Hippocampal formation (tissue), 2 donors: ENCODE results near the gene SCNN1B.

Experiments
- DNase-seq, 2 donors: peaks; one replicate each; lab custom pipeline; 2025; lab: John Stamatoyannopoulos, UW

The SCNN1B gene

DNA sequence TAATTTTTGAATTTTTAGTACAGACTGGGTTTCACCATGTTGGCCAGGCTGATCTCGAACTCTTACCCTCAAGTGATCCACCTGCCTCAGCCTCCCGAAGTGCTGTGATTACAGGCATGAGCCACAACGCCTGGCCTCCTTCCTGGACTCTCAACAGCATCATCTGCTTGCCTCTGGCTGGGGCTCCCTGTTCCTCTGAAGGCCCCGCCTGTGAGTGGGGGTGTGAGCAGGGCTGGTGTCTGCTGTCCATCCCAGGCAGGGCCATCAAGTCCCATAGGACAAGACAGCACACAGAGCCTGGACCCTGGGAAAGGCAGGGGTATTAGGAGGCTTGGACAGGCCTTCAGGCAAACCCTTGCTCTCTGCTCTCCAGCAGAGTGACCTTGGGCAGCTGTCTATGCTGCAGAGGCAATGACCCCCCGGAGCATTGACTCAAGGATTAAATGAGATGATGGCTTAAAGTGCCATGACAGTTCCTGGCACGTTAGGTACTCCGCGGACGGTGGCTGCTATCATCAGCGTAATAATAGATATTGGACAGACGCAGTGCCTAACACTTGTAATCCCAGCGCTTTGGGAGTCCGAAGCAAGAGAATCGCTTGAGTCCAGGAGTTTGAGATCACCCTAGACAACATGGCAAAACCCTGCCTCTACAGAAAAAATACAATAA lies 19.2 kb downstream of the SCNN1B start:
- DNase-seq, result no peak

DNA sequence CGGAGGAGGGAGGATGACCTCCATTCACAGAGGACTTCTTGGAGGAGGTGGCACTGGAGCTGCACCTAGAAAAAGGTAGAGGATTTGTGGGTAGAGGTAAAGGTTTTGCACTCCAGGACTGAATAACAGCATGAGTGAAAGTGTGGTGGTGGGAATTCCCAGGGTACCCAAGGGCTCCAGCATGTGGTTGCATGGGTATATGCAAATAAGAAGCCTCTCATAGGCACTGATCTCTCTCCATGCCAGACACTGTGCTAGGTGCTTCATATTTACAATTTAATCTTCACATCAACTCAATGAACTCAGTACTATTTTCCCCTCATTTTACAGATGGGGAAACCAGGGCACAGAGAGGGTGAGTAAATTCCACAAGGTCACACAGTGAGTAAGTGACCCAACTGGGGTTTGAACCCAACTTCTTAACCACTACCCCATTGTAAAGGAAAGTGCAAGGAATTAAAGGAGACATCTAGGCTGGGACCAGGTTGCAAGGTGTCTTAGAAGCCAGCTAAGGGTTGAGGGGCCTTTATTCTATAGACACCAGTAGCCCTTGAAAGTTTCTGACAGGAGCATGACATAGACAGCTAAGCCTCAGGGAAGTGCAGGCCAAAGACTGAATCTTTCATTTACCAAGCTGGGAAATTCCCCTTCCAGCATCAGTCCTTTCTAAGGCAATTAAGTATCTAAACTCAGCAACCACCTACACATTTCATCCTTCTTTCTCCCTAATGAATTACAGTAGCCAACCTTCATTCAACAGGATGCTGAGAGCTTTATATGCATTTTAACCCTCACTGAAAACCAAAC lies 21.3 kb downstream of the SCNN1B start:
- DNase-seq, result no peak

GRCh38 chr16:23324727-23325126 lies 22.6 kb downstream of the SCNN1B start:
- no peak for DNase-seq

GRCh38 chr16:23327836-23328235 lies 25.7 kb downstream of the SCNN1B start:
- DNase-seq, result no peak

DNA sequence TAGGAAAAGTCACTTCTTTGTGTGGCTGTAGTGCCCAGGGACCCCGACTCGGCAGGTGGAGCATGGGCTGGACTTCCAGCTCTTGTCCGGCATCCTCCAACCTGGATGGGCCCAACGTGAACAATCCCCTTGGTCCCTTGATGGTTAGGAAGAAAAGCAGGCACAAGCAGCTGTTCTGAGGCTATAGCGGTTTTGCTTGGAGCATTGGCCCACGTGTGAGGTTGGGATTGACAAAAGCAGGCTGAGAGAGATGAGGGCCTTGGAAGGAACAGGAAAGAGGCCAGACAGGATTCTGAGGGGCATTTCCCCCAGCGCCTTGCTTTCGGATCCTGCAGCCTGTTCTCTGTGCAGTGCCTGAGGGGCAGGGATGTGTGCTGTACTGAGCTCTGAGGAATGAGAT lies 28.1 kb downstream of the SCNN1B start:
- DNase-seq, result no peak

- no peak for DNase-seq
These were observed 28.6 kb downstream of the SCNN1B start for GRCh38 chr16:23330583-23331249.

GRCh38 chr16:23333034-23333579 lies 31.0 kb downstream of the SCNN1B start:
- no peak for DNase-seq

DNA sequence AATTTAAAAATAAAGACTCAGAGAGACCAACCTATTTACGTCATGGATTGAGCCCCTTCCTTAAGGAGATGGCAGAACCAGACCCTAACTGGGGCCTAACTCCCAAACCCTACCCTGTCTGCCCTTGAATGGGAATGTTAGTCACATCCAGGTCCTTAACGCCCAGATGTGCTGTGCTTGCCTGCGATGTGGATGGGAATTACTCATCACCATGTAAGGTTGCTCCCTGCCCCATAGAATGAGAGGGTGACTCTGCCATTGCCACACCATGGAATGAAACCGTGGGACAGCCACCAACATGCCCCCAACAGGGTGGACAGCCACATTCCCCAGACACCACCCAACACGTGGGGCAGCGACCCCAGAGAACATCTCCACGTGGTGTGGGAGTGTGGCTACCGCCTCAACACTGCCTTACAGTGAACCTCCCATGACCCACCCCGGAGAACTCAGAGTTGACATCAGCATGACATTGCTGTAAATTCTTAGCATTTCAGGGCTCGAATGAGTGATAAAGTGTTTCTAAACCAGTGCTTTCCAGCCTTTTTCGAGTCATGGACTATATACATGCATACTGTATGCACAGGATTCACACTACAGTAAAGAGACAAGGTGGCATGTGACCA lies 31.8 kb downstream of the SCNN1B start:
- no peak for DNase-seq

DNA sequence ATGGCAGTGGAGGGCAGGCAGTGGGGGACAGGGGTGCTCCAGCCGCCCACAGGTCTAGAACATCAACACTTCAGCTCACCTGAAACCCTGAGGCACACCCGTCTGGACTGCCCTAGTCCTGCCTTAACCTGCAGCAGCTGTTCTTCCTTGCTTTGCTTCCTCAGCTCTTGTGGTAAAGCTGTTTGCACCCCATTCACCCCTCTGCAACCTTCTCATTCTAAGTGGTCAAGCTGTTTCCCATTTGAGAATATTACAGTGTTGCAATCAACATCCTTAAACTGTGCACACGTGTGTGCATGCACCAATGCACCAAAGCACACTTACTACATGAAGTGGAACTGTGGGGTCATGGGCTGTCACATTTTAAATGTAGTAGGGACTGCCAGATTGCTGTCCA lies 32.4 kb downstream of the SCNN1B start:
- DNase-seq, result no peak

DNA sequence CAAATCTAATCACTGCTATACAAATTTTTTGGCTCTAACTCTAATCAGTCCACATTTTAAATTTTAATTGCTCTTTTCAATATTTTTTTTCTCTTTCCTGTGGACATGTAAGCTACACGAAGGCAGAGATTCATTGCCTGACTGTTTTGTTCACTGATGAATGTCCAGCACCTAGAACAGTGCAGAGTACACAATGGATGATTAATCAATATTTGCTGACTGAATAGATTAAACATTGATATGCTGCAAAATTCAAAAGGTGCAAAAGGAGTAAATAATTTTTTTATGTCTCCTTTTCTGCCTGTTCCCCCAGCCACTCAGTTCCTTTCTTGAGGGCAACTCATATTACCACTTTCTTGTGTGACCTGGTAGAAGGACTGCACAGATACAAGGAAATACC lies 32.8 kb downstream of the SCNN1B start:
- no peak for DNase-seq

DNA sequence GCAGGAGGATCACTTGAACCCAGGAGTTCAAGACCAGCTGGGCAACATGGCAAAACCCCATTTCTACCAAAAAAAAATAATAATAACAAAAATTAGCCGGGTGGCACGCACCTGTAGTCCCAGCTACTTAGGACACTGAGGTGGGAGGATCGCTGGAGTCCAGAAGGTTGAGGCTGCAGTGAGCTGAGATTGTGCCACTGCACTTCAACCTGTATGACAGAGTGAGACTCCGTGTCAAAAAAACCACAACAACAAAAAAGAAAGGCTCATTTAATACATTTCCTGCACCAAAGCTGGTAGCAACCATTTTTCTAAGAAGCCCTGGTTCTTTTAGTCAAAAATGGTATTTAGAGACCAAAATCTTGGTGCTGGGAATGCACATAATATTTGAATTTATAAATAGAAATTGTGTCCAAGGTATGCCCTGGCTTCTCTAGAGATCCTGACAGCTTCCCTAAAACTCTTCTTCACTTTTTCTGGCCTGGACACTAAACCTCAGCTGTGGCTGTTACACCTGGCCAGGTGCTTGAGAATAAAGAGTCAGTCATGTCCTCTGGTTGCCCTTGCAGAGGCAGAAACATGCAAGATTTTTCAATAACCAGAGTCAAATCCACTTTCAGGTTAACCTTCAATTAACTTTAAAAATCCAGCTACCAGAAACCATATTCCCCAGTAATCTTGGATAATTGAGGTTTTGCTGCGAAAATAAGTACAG lies 35.9 kb downstream of the SCNN1B start:
- no peak for DNase-seq

- DNase-seq, result no peak
These were observed 37.7 kb downstream of the SCNN1B start for GRCh38 chr16:23339787-23340186.

GRCh38 chr16:23342083-23342640 lies 40.1 kb downstream of the SCNN1B start:
- no peak for DNase-seq

DNA sequence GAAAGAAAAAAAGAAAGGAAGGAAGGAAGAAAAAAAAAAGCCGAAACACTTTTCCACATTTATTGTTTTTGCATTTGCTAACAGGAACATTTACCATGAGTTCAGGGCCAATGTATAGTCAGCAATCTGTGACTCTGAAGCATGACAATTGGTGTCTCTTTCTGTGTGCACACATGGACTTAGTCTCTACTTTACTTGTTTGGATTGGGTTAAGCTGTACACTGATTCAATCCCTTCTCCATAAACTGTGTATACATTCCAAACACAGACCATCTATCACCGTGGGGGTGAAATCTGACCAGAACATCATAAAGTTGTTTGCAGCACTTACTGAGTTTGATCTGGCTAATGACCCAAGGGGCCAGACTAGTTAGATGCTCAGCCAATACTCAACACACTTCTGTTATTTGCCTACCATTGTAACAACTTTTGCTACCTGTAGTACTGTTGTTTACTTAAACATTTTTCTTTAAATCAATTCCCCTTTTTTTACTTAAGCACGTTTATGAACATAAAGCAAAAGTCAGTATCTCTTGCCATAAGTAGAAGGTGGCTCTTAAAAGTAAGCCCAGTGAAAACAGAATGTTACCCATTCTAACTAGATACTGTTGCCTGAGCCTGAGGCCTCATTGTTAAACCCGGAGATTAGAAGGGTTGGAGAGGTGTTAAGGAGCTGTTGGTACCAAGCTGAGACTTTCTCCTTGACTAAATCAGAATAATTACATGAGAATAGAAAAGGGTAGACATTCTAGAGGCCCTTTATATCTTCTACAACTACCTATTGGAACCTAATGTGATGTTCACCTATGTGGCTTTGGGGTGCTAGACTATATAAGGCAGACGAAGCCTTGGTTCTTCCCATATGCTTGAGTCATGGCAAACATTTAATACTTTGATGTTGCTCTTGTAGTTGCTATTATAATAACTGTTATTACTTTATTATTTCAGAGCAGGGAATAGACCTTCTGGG lies 41.8 kb downstream of the SCNN1B start:
- no peak for DNase-seq

DNA sequence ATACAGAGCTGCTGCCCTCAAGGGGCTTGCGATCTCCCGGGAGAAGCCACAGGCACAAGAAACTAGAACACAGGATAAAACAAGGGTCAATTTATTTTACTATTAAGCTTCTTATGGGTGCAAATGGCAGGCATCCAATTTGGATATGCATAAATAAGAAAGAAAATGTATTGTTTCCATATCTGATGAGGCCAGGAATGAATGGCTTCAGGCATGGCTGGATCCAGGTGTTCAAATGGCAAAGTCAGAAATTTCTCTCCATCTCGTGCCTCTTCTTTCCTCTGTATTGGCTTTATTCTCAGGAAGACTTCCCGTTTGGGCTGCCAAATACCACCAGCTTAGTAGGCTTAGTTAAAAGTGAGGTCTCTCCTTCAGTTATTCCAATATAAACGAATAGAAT lies 43.1 kb downstream of the SCNN1B start:
- no peak for DNase-seq

DNA sequence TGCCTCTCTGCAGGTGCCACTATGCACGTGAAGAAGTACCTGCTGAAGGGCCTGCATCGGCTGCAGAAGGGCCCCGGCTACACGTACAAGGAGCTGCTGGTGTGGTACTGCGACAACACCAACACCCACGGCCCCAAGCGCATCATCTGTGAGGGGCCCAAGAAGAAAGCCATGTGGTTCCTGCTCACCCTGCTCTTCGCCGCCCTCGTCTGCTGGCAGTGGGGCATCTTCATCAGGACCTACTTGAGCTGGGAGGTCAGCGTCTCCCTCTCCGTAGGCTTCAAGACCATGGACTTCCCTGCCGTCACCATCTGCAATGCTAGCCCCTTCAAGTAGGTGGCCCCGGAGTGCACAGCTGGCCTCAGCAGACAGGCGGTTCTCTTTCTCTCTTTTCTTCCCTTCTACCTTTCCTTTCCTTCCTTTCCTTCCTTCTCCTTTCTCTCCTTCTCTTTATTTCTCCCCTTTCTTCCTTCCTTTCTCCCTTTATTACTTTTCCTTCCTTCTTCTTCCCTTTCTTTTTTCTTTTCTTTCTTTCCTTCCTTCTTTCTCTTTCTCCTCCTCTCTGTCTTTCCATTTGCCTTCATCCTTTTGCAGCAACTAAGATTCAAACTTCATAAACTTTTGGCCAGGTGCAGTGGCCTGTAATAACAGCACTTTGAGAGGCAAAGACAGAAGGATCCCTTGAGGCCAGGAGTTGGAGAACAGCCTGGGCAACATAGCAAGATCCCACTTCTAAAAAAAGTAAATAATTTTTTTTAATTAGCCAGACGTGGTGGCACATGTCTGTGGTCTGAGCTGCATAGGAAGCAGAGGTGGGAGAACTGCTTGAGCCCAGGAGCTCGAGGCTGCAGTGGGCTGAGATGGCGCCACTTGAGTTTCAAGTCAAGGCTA lies 46.7 kb downstream of the SCNN1B start:
- DNase-seq, result no peak

DNA sequence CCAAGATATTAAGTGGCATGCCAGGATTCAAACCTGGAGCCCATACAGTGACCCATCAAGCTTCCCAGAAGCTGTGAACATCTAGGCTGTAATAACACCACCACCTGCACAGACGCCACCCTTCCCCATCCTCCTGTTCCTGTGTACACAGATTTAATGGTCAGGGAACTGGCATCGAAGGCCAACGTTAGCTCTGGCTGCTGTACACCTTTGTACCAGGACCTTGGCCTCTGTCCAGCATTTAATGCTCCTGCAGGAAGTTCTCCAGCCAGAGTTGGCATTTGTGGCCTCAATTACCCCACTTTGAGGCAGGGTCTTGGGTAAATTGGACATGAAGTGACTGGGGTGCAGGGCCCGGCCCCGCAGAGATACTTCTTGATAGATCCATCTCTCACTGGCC lies 49.3 kb downstream of the SCNN1B start:
- no peak for DNase-seq

GRCh38 chr16:23353440-23353839 lies 51.3 kb downstream of the SCNN1B start:
- DNase-seq, result no peak

- no peak for DNase-seq
These were observed 52.1 kb downstream of the SCNN1B start for GRCh38 chr16:23354246-23354645.
